Measurements from ENCODE around the gene SPOUT1. TPM values are rescaled to one million over a fixed set of nuclear protein-coding genes. Genes with fewer than 3 reads are reported as not detected.

SPOUT1 gene
- total RNA-seq, 4 donors from 2014 or later, result 15.0 to 41.5 (median 32.3) TPM

DNA sequence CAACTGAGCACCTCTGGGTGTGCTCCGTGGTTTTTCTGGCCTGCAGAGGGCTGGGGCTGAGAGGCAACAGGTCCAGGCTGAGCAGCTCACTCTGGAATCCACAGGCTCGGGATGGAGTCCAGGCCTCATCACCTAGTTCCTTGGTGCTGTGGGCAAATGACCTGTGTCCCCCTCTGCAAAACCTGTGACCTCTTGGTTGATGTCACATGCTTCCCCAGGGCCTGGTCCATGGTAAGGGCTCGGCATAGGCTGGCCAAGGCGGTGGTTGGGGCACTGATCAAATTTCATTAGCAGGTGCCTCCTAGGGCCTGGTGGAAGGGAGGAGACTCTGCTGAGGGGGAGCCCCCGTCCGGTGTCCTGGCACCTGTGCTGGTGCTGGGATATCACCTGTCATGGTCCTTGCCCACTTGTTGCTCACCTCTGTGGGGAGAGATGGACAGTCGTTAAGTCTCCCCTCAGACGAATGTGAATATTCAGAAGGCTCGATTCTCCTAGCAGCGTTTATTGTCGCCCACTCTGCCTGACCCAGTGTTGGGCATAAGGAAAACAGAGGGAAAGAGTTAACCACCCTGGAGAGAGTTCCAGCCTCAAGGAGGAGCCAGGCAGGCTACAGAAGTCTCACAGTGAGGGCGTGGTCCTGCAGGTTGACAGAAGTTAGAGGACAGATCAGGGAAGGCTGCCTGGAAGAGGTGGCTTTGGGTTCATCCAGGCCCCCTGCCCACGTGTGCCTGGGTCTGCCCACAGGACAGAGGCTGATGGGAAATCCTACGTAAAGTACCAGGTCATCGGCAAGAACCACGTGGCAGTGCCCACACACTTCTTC is 7.8 kb downstream of the SPOUT1 start:
- 83 to 87% methylated on average over 15 to 16 of the region's 16 CpGs for WGBS, 2 donors
- no peak for DNase-seq (ENCODE audit: low spot score in 2 of 2)
- no peak overlapping the region for H3K4me3 ChIP-seq (ENCODE audit: low read depth, poor library complexity, severe bottlenecking)
- intact Hi-C loops (cut with DNase I; ENCODE audit: low total_unique reads), result no loop called here
- TF ChIP-seq POLR2A (IDR thresholded peaks at IDR 0.05) (no peak), CTCF (IDR thresholded peaks at IDR 0.05) (no peak)

- 82% methylated on average over 24 of the region's 24 CpGs for WGBS, 2 donors
- no peak for TF ChIP-seq POLR2A (IDR thresholded peaks at IDR 0.05)
- TF ChIP-seq CTCF (IDR thresholded peaks at IDR 0.05), result no peak
- intact Hi-C loops (cut with DNase I; ENCODE audit: low total_unique reads), result no loop called here
- no peak for DNase-seq (ENCODE audit: low spot score in 2 of 2)
- no peak overlapping the region for H3K4me3 ChIP-seq (ENCODE audit: low read depth, poor library complexity, severe bottlenecking)
Observed at GRCh38 chr9:128820665-128821583, 8.7 kb downstream of the SPOUT1 start.

DNA sequence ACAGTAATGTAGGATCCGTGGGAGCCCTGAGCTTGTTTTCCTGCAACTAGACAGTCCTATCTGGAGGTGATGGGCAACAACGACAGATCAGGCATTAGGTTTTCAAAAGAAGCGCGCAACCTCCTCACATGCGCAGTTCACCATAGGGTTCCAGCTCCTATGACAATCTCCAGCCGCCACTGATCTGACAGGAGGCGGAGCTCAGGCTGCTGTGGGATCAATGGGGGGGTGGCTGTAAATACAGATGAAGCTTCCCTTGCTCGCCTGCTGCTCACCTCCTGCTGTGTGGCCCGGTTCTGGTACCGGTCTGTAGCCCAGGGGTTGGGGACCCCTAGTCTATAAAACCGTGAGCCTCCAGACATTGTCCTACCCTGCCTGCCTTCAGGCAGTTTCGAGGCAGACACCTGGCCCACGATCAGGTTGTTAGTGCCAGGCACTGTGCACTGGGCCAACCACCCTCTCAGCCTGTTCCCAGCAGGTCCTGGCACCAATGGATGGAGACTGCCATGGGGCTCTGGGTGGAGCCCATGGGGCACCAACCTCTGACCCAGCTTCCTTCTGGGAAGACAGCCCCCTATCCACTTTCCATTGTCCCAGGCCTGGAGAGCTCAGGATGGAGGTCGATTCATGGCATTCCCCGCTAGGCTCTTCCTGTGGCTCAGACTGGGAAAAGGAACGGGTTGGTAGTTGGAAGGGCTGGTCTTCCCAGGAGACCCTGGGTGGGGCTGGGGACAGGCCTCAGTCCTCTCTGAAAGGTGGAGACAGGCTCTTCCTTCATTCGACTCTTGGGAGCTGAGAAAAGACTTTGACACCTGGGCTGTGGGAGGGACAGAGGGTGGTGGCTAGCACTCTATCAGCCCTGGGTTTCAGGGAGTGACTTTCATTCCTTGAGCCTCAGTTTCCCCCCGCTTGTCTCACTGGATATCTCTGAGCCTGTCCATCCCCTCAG is 9.6 kb downstream of the SPOUT1 start:
- no peak overlapping the region for H3K4me3 ChIP-seq (ENCODE audit: low read depth, poor library complexity, severe bottlenecking)
- no peak for DNase-seq (ENCODE audit: low spot score in 2 of 2)
- WGBS, 2 donors, result 54 to 58% methylated on average over 16 to 18 of the region's 18 CpGs
- no peak for TF ChIP-seq CTCF (IDR thresholded peaks at IDR 0.05)
- TF ChIP-seq POLR2A (IDR thresholded peaks at IDR 0.05), result no peak
- intact Hi-C loops (cut with DNase I; ENCODE audit: low total_unique reads), result no loop called here

- WGBS, 2 donors, result 9 to 11% methylated on average over 45 to 55 of the region's 90 CpGs
- DNase-seq (ENCODE audit: low spot score in 2 of 2), result no peak
- intact Hi-C loops (cut with DNase I; ENCODE audit: low total_unique reads), result no loop called here
- no peak for TF ChIP-seq POLR2A (IDR thresholded peaks at IDR 0.05)
- TF ChIP-seq CTCF (IDR thresholded peaks at IDR 0.05), result no peak
- peak overlapping the region; percentile 37 for H3K4me3 ChIP-seq (ENCODE audit: low read depth, poor library complexity, severe bottlenecking)
Observed at GRCh38 chr9:128818839-128819715, 10.5 kb downstream of the SPOUT1 start.

Data from lower leg skin (tissue), 4 donors.